GM19043 (cell line): ENCODE data around the gene SLC12A3.

Experiments used
- ATAC-seq: cut with Tn5 transposase; IDR thresholded peaks from one replicate; pipeline ENCODE4 v1.9.1; 2021; ENCODE audit warnings: low read depth; ENCODE audit not compliant: unreplicated experiment

The SLC12A3 gene

DNA sequence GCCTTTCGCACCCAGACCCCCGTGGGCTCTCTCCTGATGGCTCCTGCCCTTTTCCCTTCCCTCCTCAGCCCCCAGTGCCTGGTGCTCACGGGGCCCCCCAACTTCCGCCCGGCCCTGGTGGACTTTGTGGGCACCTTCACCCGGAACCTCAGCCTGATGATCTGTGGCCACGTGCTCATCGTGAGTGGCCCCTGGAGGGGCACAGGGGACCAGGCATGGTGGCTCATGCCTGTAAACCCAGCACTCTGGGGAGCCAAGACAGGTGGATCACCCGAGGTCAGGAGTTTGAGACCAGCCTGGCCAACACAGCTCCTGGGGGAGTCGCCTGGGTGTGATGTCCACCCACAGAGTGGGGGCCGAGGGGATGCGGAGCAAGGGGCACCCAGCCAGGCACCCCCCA, 21.3 kb downstream of the SLC12A3 start:
- ATAC-seq: no peak

DNA sequence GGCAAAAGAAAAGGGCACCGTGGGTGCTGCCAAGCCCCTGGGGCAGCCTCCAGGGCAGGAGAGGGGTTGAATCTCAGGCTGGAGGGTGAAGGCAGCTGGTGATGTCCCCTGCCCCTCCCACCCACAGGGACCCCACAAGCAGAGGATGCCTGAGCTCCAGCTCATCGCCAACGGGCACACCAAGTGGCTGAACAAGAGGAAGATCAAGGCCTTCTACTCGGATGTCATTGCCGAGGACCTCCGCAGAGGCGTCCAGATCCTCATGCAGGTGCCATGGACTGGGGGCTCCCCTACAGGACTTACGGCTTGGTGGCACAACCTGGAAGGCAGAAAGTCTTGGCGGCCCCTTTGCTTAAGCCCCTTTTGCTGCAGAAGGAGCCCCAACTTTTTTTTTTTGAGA, 21.8 kb downstream of the SLC12A3 start:
- ATAC-seq: no peak

DNA sequence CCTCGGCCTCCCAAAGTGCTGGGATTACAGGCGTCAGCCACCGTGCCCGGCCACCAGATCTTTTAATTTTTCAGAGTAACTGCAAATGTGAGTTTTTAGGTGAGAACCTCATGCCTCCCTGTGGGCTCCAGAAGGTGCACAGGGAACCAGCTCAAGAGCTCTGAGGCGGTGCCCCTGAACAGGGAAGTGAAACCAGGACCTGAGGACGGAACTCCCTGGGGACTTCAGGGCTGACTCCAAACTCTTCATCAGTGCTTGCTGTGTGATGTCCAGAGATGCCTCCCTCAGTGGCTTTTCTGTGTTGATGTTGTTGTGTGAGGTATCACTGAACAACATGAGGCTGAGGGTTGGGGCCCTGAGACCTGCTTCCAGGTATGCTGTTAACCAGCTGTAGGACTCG, 23.8 kb downstream of the SLC12A3 start:
- peak; percentile 75 for ATAC-seq

DNA sequence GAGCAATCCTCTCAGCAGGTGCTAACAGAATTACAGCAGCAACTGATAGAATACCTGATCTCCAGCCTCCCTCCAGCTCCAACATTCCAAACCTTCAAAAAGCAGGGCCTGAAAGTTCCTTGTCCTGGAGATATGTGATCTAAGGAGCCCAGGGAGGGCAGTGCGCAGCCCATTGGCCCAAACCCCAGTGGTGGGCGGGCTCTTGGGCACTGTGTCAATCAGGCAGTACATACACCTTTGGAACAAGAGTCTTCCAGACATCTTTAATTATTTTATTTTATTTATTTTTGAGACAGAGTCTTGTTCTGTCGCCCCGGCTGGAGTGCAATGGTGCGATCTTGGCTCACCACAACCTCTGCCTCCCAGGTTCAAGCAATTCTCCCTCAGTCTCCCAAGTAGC, 24.2 kb downstream of the SLC12A3 start:
- ATAC-seq: peak; percentile 21

- ATAC-seq: no peak
Observed at GRCh38 chr16:56891685-56892084, 26.7 kb downstream of the SLC12A3 start.

DNA sequence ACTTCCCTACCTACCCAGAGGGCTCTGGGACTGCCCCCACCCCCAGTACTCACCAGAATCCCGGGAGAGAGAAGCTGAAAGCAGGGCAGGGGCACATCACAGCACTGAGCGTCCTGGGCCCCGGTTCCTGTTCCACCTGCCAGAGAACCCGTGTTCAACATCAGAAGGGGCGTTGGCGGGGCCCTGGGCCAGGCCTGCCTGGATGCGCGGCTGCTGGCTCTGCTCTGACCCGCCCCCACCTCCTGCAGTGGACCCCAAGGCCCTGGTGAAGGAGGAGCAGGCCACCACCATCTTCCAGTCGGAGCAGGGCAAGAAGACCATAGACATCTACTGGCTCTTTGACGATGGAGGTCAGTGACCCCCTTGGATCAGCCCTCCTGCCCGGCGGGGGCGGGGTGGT, 27.7 kb downstream of the SLC12A3 start:
- no peak for ATAC-seq

GRCh38 chr16:56894331-56894917, 29.4 kb downstream of the SLC12A3 start:
- no peak for ATAC-seq

- no peak for ATAC-seq
Observed at GRCh38 chr16:56895813-56896212, 30.8 kb downstream of the SLC12A3 start.

DNA sequence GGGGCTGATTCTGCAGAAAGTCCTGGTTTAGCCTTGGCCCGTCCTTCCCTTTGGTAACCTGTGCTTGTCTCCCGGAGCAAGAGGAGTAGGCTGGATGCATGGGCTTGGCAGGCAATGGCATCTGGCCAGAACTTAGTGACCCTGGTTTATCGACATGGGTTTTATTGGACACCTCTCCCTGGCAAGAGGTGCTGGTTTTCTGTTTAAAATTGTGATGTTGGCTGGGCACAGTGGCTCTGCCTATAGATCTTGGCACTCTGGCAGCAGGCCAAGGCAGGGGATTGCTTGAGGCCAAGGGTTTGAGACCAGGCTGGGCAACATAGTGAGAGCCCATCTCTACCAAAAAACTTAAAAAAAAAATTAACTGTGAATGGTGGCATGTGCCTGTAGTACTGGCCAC, 31.2 kb downstream of the SLC12A3 start:
- no peak for ATAC-seq

GRCh38 chr16:56897026-56897799, 32.2 kb downstream of the SLC12A3 start:
- ATAC-seq: no peak

DNA sequence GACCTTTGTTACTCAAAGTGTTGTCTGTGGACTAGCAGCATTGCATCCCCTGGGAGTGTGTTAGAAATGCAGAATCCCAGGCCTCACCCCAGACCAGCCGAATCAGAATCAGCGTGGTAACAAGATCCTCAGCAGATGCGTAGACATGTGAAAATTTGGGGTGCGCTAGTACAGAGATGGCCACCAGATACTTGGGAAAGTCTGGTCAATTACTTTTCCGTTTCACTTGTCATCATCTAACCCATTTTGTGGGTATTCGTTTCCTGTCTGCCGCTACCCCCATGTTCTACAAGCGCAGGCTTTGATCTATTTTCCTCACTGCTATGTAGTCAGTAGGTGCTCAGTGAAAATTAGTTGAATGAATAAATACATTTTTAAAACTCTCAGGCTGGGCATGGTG, 33.8 kb downstream of the SLC12A3 start:
- ATAC-seq: no peak

GRCh38 chr16:56903866-56904265, 38.9 kb downstream of the SLC12A3 start:
- no peak for ATAC-seq

- ATAC-seq: no peak
Observed at GRCh38 chr16:56907401-56907800, 42.4 kb downstream of the SLC12A3 start.

- no peak for ATAC-seq
Observed at GRCh38 chr16:56909527-56909979, 44.5 kb downstream of the SLC12A3 start.

GRCh38 chr16:56910112-56910511, 45.1 kb downstream of the SLC12A3 start:
- no peak for ATAC-seq

- no peak for ATAC-seq
Observed at GRCh38 chr16:56910654-56911539, 45.9 kb downstream of the SLC12A3 start.

DNA sequence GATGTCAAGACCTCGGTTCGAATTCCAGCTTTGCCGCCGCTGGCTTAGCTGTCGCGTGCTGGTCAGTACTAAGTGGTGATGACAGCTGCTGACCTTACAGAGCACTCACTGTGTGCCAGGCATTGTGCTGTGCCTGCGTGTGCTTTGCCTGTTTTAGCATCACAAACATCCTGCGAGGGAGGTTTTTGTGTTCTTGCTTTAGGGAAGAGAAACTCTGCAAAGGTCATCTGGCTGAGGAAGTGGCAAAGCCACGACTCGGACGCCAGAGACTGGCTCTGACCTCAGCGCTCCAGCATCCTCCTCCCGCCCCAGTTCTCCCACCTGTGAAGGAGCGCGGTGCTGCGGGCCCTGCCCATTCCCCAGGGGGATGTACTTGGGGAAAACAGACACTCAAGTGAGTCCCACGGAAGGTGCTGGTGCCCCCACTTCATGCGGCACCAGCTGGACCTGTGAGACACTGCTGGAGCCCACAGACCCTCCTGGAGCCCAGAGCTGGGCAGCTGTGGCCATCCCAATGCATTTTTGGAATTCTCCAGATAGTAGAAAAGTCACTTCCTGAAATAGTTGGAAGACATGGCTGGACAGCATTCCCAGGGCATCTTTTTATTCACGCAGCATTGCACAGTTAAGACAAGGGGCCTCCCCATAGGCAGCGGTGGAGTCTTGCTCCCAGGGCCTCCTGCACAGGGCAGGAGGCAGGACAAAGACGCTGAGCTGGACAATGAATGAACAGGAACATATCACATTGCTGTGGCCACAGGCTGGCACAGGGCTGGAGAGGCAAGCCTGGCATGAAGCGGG, 47.0 kb downstream of the SLC12A3 start:
- peak; percentile 72 for ATAC-seq

- ATAC-seq: no peak
Observed at GRCh38 chr16:56912746-56913708, 48.0 kb downstream of the SLC12A3 start.

DNA sequence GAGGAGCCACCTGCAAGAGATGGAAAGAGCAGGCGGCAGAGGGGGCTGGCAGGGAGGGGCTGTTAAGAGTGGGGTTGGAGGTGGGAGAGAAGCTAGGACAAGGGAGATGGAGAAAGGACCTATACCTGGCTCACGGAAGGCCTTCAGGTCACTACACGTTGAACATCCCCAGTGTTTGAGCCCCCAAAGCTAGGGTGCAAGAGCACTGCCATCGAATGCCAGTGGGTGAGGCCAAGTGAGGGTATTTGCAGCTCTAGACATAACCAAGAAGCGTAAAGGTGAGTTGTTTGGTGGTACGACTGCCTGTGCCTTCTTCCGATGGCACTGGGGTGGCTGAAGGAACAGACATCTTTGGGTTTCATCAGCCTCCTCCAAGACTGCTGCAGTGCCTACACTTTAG, 49.9 kb downstream of the SLC12A3 start:
- ATAC-seq: no peak
